HG03175 (cell line): Measurements from ENCODE around the gene FAS.
"Not testable (repeated sequence)": the region's sequence is repeated elsewhere in the genome, so short reads cannot be mapped to it uniquely, and the experiment has no call there.

ENCODE experiments used
- ATAC-seq: cut with Tn5 transposase; IDR thresholded peaks from one replicate; pipeline ENCODE4 v1.9.1; 2021; ENCODE audit warnings: mild to moderate bottlenecking, moderate library complexity; ENCODE audit not compliant: unreplicated experiment

The FAS gene

DNA sequence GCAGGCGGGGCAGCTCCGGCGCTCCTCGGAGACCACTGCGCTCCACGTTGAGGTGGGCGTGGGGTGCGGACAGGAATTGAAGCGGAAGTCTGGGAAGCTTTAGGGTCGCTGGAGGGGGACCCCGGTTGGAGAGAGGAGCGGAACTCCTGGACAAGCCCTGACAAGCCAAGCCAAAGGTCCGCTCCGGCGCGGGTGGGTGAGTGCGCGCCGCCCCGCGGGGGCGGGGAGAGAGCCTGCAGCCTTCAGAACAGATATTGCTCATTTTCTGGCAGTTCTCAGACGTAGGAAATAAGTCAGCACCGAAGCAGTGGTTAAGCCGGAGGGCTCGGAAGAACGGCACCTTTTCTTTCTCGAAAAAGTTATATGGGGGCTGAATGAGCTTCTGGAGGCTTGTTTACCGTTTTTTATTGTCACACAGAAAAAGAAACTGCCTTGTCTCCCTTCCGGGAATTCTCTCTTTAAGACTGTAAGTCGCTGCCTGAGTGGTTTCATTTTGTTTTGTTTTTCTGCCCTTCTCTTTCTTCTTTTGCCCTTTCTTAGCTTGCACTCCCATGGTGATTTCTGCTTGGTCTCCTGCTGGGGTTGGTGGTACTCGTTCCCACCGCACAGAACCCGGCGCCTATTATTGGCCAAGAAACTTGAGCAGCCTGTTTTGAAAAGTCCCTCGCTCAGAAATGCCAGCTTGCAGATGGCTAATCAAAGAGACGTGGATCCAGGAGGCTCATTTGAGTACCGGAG, 732 bp downstream of the FAS start:
- peak; percentile 33 for ATAC-seq

DNA sequence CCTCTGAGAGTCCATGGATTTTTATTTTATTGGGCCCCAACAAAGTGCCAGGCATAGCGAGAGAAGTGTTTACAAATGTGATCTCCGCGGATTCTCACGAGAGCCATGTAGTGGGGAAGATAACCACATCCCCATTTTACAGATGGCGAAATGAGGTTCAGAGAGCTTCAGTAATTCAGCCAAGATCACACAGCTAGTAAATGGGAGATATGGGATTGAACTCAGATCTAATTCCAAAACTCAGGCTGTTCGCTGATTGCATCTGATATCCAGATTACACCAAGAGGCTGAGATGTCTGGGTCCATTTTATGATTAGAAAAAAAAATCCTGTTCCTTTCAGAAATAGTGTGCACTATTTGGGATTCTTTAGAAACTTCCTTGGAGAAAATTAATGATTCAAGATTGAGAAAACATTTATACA, 1.3 kb downstream of the FAS start:
- no peak for ATAC-seq

DNA sequence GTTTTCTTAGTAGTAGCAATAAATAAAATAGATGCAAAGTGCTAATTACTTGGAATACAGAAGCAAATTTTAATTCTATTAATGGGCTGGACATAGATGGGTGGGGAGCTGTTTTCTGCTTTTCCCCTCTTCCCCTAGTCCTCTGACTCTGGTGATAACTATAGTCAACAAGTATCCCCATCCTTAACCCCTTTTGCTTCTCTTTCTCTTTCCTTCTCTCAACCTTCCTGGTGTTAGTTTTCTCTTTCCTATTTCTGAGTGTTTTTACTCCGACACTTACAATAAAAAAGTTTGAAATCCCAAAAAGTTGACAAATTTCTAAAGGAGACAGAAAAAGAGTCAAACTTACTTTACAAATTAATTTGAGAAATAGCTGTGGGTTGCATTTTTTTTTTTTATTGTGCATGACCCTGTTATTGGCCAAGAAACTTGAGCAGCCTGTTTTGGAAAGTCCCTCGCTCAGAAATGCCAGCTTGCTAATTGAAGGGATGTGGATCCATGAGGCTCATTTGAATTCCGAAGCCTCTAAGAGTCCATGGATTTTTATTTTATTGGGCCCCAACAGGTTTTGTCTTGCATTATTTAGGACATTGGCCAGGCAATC, 2.4 kb downstream of the FAS start:
- no peak for ATAC-seq

DNA sequence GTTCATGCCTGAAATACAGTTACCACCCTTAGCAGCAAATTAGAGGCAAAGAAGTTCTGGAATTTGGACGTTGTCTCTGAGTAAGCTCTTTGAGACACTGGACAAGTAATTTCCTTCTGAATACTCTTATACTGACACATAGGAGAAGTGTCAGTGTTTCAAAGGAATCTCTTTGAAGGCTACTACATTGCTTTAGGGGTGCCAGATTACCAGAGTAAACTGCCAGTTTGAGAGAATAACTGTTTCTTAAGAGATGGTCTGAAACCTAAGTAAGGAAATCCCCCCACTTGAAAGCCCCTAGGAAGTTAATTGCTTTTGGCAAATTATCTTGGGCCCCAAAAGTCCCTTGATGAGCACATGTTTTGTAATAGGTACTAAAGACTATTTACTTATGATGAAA, 3.4 kb downstream of the FAS start:
- ATAC-seq: no peak

DNA sequence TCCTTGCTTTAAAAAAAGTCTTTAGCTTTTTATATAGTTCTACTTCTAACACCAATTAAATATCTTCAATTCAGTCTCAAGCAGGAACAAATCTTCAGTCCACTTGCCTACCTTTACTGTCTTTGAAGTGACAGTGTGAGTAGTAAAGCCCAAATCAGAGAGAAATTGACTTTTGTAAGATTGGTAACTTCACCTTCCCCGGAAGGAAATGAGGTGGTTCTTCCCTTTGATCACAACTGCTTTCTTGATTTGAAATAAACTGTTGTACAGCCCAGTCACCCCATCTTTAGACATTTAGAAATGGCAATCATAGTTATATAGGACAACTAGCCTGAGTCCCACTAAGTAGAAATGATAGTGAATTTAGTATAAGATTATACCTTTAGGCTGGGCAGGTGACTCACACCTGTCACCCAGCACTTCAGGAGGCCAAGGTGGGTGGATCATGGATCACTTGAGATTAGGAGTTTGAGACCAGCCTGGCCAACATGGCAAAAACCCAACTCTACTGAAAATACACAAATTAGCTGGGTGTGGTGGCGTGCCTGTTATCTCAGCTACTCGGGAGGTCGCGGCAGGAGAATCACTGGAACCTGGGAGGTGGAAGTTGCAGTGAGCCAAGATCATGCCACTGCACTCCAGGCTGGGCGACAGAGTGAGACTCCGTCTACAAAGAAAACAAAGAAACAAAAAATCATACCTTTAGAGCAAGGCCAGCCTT, 4.7 kb downstream of the FAS start:
- ATAC-seq: no peak

DNA sequence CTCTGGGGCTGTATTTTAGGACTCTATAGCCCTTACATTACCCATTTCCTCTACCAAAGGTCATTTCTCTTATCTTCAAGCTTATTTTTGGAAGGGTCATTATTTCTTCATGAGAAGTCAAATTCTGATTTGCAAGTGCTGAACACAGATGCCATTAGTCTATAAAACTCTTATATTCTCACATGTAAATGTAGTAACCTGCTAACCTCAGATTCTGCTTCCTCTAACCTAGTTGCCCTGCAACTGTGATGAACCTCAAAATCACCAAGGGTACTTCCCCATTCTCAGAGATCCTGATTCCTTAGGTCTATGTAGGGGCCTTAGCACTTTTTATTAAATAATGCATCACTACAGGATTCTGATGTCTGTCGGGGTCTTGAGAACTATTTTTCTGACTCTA, 6.3 kb downstream of the FAS start:
- peak; percentile 53 for ATAC-seq

DNA sequence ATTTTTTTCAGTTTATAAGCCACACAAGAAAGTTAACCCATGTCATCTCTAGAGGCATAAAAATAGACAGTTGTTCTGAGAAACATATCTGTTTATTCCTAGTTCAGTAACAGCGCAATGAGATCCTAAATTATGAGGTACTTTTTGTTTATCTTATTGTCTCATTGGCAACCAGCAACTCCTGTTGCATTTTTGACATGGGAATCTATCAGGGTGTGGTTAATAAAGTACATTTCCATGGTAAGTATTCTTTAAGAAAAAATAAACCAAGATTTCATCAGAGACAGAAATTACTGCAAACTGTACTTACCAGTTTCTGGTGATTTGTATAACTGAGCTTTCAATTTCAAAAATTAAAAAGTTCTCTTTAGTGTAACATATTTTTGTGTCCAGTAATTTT, 9.0 kb downstream of the FAS start:
- ATAC-seq: no peak

DNA sequence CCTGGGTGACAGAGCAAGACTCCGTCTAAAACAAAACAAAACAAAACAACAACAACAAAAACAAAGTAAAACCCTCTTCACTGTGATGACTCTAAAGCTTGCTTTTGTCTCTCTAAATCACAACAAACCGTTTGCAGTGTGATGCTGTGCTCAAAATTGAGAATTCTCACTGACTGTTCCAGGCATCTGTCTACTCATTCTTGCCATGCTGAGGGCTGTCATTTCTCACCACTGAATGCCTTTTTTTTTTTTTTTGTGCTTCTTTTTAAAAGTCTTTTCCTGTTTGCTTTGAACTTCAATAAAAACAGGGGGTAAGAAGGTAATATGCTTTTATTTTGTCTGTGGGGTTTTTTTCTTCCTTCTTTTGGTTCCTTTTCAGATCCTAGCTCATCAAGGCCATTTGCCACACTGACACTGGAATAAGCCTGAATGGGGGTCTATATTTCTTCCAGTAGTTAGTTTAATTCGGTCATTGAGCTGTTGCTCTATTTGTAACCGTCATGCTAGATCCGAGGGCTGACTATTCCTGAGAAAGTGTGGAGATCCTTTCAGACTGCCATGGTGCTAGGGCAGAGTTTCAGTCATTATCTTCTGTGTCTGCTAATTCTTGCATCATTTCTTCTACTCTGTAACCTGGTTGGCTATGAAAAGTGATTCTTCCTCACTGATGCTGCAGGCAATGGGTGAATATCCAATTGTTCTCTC, 10.6 kb downstream of the FAS start:
- ATAC-seq: peak; percentile 41

DNA sequence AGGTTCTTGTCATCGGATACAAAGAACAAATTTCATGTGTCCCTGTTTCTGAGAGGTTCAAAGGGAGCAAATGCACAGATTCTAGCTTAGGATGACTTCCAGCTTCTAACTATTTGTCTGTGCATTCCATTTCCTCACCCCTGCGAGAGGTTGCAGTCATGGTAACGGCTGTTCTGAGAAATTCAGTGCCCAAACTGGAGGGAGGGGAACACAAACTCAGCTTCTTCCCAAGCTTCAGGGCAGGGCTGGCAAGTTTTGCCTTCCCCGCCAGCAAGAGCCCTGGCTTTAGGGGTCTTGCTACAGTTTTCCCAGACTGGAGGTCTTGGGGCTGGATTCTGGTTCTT, 11.1 kb downstream of the FAS start:
- ATAC-seq: no peak

DNA sequence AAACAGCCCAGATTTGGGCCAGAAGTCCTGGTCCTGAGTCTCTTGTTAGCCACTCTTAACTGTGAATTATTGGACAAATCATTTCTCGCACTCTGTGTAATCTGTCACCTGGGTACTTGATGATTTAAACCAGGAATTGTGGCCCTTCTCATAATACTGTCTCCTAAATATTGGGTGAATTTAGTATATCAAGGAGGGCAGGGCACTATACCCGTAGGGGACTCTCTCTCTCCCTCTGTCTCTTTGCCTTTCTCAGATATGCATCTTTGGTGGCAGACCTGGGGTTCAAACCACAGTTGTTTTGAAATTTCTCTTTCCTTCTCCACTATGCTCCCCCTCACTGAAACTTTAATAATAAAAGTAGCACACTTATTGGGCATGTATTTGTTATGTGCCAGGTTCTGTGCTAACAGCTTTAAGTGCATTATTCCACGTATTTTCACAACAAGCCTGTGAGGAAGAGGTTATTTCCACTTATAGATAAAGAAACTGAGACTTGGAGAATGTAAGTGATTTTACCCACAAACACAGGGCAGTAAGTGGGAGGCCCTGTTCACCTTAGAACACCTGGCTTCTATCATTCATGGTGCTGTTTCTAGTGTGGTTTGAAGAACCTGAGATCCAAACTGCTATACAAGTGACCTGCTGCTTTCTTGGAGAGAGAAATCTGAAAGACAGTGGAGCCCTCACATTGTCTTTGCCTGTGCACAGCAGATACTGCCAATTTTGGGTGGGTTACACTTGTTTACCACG, 11.8 kb downstream of the FAS start:
- ATAC-seq: peak; percentile 34

DNA sequence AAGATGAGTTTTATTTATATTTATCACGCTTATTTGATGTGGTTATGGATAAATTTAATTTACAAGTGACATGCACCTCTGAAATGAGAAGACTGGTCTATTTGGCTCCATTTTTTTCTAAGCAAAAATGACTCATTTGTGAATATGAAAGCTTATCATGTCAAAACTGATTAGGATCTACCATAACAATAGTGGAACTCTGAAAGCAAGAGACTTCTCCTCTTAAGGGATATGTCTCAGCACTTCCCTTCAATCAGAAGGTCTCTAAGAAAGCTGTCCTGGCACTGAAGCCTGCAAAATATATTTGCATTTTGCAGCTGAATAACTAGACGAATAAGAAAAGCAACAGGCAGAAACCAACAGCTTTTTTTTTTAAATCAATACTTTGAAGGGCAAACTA, 12.7 kb downstream of the FAS start:
- ATAC-seq: no peak

DNA sequence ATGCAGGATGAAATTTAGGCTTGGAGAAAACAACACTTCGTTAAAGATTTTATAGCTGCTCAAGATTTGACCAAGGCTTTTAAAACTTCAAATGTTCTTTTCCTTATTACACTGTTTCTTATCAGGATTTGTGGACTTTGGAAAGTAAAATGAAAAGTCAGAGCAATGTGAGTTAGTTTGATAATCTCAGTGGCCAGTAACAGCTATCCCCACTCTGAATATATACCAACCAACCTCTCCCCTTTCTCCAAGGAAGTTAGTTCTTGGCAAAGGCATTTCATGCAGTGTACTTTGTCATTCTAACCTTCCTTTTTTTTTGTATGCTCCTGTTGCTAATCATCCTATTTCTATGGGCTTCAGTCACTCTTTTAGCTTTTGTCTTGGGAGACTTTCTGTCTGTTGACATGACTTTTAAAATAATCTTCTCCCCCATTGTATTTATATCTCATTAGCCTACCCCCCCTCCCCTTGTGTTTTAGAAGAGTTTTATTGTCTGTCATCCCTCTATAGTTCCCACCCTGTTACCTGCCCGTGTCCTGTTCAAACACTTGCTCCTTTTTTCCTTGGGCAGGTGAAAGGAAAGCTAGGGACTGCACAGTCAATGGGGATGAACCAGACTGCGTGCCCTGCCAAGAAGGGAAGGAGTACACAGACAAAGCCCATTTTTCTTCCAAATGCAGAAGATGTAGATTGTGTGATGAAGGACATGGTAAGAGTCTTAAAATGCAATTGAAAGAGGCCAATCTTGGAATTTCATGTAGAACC, 16.7 kb downstream of the FAS start:
- ATAC-seq: no peak

DNA sequence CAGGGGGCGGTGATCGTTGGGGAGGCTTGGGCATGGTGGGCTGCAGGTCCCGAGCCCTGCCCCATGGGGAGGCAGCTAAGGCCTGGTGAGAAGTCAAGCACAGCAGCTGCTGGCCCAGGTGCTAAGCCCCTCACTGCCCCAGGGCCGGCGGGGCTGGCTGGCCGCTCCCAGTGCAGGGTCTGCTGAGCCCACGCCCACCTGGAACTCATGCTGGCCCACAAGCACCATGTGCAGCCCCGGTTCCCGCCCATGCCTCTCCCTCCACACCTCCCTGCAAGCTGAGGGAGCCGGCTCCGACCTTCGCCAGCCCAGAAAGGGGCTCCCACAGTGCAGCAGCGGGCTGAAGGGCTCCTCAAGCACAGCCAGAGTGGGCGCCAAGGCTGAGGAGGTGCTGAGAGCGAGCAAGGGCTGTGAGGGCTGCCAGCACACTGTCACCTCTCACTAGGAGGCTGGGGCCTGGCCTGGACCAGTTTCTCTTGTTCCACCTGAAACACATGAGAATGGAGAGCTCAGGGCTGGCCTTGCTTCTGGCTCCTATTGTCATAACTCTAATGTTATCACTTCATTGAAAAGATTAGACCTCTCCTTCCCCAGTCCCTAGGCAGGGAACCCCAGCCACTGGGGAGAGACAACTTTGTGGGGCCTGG, 28.2 kb downstream of the FAS start:
- ATAC-seq: not testable (repeated sequence)

DNA sequence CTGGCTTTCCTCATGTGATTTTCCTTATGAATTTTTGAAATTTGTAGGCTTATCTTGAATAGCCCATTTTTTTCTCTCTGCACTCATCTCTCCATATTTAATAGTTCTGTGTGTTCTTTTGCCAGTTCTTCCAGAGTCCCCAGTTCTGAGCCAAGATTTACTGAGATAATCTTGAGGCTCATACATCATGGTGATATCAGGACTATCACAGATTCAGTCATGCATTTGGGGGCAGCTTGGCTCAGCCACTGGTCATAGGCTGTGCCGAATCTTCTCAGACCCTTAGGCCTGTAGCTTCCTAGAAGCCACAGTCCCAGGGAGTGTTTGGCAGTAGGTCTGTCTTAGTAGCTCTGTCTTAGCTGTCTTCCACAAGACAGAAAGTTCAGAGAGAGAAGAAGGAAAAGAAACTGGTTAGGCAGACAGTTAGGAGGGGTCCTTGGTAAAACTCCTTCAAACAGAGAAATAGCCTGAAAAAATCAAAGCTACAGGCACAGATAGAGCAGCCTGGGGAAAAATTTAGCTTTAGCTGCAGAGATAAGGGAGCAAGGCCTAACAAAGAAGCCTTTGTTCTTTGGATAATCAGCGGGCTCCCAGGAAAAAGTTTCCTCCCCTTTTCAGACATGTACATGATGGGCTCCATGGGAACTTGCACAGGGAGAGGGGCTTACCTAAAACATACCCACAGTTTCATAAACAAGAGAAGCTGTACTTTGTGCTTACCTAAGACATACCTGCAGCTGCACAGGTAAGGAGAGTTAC, 29.1 kb downstream of the FAS start:
- ATAC-seq: no peak

DNA sequence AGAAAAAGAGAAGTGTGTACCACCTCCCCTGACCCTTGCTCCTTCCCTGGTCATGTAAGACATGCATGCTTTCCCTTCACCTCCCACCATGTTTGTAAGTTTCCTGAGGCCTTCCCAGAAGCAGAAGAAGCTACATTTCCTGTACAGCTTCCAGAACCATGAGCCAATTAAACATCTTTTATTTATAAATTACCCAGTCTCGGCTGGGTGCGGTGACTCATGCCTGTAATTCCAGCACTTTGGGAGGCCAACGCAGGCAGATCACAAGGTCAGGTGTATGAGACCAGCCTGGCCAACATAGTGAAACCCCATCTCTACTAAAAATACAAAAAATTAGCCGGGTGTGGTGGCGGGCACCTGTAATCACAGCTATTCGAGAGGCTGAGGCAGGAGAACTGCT, 30.9 kb downstream of the FAS start:
- not testable (repeated sequence) for ATAC-seq

DNA sequence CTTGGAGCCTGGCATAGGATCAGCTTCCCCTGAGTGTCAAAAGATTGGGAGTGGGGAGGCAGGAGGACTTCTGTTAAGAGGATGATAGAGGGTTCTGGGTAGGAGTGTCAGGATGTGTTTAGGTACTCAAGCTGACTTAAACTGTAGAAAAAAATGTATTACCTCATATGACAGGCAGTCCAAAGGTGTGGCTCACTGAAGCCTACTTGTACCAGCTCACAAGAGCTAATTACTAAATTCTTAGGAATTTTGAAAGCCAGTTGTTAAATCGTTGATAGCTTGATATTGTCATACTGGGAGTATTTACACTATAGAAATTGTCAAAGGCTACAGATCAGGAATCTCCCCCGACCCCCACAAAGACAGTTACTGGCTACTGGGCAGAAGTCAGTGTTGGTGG, 32.1 kb downstream of the FAS start:
- no peak for ATAC-seq

DNA sequence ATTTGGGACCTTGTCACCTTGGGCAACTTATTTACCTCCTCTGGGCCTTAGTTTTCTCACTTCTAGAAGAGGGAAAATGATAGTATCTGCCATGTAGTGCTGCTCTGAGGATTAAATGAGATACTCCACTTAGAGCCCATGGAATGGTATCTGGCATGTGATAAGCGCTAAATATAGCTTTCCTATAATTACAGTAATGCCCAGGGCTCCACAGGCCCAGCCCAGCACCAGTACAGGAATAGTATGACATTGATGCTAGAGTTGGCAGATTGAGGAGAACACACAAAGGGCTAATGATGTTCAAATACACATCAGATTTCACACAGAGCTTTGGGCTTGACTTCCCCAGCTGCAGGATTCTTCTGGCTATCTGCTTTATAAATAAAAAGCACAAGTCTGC, 34.9 kb downstream of the FAS start:
- no peak for ATAC-seq

DNA sequence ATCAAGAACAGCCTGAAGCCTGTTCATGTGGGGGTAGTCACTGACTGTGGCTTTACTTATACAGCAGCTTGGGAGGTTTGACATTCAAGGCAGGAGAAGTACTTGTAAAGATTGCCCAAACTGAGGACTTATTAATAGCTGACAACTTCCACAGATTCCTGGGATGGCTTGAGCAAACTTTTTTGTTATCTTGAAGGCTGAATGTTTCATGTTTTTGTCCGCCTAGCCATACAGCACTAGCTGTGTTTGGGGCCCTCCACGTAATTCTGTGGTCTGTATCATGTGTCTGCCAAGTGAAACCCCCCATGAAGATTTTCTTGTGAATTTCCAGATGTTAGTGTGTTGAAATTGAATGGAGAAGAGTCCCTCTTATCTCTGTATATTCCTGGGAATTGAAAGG, 38.6 kb downstream of the FAS start:
- ATAC-seq: no peak
